ENCODE data around the gene PPP1R2.
"Not testable (repeated sequence)": the region's sequence is repeated elsewhere in the genome, so short reads cannot be mapped to it uniquely, and the experiment has no call there.

PPP1R2 gene

DNA sequence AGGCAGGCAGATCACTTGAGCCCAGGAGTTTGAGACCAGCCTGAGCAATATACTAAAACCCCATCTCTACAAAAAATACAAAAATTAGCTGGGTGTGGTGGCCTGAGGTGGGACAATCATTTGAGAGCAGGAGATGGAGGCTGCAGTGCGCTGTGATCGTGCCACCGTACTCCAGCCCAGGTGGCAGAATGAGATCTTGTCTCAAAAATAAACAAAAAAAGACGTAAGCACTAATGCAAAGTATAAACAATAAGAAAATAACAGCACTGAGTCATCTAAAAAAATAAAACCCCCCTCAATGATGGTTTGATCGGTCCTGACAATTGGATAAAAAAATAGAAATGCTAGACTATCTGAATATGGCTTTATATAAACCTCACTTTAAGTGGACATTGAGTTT, 3.6 kb downstream of the PPP1R2 start:
- no peak for DNase-seq (ENCODE audit: low read depth, low spot score)

DNA sequence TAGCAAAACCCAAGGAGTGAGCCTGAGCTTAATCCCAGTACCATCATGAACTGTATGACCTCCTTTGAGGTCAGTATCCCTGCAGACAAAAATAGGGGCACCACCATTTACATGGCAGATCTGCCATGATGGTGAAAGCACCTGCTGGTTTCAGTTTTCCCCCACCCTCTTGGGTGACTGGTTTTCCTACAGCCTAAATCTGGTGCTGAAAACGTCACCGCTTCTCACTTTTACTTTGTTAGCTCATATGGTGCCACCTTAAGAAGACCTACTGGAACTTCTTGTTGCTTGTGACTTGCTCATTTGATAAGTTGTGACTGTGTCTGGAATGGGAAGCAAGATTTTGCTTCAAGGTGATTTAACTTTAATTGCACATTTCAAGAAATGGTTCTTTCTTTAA, 5.1 kb downstream of the PPP1R2 start:
- DNase-seq (ENCODE audit: low read depth, low spot score): no peak

DNA sequence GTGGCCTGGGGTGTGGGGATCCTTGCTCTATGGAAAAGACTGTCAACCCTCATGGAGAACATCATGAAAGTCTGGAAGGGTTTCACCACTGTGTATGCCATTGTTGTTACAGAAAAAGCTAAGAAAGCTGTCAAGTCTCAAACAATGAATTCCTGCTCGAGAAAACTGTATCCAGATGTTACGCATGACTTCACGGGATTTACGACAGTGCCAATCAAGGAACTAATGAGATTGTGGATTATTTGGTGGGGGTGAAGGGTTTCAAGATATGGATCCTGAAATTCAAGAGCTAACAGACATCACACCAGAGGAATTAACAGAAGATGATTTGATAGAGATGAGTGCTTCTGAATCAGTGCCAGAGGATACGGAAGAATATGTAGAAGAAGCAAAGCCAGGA, 7.8 kb downstream of the PPP1R2 start:
- DNase-seq (ENCODE audit: low read depth, low spot score): no peak

DNA sequence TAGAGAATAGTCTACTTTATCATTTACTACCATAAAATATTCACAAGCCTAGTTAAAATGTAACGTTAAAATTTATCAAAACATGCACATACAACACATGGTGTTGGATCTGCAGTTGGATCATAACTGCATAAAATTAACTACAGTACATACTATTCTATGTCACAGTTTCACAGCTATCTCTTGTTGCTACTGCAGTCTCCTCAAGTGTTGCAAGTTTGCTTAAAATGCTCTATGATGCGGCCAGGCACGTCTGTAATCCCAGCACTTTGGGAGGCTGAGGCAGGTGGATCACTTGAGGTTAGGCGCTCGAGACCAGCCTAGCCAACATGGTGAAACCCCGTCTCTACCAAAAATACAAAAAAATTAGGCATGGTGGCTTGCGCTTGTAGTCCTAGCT, 10.3 kb downstream of the PPP1R2 start:
- no peak for DNase-seq (ENCODE audit: low read depth, low spot score)

DNA sequence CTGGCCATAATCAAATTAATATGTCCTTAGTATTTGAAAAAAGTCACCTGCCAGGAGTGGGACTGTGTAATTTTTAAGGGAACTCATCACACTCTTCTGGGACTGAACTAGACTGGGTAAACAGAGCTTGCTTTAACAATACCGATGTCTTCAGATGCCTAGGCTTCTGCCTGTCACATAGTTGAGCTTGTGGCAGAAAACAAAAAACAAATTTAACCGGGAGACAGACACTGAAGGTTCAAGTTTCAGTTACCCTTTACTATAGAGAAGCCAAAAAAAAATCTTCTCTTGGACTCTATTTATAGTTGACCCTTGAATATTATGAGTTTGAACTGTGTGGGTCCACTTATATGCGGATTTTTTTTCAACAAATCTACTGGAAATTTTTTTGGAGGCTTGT, 10.8 kb downstream of the PPP1R2 start:
- DNase-seq (ENCODE audit: low read depth, low spot score): no peak

DNA sequence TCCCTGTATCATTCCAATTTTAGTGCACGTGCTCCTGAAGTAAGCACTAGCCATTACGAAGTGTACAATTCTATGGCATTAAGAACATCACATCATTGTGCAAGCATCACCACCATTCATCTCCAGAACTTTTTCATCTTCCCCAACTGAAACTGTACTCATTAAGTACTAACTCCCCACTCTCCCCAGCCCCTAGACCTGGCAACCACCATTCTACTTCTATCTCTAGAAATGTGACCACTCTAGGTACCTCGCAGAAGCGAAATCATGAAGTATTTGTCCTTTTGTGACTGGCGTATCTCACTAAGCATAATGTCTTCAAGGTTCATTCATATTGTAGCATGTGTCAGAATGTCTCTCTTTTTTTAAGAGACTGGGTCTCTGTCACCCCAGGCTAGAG, 11.4 kb downstream of the PPP1R2 start:
- DNase-seq (ENCODE audit: low read depth, low spot score): no peak

DNA sequence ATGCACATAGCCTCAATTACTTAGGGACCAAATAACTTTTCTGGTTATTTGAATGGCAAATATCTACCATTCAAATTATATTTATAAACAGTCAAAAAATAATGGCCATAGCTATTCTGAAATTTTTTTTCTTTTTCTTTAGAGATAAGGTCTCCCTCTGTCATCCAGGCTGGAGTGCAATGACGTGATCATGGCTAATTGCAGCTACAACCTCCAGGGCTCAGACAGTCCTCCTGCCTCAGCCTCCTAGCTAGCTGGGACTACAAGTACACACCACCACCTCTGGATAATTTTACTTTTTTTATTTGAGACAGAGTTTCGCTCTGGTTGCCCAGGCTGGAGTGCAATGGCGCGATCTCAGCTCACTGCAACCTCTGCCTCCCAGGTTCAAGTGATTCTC, 16.6 kb downstream of the PPP1R2 start:
- DNase-seq (ENCODE audit: low read depth, low spot score): no peak

DNA sequence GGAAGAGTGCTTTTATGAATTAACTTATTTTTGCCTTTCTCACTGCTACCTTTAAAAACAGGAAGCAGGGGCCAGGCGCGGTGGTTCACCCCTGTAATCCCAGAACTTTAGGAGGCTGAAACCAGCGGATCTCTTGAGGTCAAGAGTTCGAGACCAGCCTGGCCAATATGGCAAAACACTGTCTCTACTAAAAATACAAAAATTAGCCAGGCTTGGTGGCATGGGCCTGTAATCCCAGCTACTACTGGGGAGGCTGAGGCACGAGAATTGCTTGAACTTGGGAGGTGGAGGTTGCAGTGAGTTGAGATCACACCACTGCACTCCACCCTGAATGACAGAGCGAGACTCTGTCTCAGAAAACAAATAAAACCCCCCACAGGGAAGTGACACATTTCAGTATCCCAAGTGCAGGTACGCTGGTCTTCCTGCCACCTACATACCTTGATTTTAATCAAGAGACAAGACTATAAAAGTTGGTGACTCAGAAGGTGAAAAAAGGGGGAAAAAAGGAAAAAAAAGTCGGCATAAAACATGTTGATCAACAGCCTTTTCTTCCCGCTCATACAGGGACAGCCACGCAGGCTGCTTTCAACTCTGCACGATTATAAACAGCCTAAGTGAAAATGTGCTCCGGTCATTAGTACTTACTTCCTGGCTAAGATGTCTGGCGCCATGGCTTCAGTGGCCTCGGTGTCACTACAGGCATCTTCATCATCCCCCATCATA, 18.8 kb downstream of the PPP1R2 start:
- DNase-seq (ENCODE audit: low read depth, low spot score): no peak

DNA sequence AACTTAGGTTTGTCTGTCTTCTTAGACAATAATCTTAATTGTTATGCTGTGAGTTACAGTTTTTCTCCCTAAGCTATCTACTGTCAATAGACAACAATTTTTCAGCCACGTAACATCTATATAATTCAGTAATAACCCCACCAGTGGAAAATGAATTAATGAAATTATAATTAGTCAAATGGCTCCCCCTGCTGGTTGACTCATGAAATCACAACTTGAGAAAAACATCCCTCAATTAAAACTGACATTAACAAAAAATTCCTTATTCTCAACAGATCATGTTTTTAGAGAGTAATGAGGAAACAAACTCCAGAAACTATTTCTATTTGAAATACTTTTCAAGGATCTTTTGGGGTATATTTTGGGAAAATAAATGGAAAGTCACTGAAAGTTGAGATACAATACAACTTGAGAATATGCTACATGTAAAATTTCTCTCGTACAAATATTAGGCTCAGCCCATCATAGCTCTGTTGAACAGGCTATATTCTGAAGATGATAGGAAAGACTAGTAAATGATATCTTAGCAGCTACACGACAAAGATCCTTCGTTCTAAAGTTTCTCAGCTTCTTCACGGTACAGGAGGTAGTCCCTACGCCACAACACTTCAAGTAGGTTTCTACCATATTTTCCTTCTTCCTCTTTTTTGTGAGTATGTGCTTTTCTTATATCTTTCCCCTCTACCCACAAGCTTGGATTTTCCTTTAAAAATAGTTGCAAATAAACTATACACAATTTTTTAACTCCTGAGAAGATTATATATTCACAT, 20.7 kb downstream of the PPP1R2 start:
- no peak for DNase-seq (ENCODE audit: low read depth, low spot score)

DNA sequence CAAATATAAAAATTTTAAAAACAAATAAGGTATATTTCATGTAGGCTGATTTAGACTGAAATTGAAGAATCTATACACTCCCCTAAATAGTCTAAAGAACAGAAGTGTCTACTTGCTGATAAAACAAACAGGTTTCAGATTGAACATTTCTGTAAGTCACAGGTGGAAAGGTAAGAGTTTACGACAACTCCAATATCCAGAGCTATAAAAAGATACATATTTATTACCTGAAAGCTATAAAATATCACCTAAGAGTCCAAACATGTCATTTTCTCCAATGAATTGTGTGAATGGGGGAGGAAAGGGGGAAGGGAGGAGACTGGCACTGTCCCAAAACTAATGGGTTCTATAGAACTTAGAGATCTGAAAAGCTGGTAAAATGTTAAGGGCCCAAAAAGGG, 26.1 kb downstream of the PPP1R2 start:
- DNase-seq (ENCODE audit: low read depth, low spot score): no peak

DNA sequence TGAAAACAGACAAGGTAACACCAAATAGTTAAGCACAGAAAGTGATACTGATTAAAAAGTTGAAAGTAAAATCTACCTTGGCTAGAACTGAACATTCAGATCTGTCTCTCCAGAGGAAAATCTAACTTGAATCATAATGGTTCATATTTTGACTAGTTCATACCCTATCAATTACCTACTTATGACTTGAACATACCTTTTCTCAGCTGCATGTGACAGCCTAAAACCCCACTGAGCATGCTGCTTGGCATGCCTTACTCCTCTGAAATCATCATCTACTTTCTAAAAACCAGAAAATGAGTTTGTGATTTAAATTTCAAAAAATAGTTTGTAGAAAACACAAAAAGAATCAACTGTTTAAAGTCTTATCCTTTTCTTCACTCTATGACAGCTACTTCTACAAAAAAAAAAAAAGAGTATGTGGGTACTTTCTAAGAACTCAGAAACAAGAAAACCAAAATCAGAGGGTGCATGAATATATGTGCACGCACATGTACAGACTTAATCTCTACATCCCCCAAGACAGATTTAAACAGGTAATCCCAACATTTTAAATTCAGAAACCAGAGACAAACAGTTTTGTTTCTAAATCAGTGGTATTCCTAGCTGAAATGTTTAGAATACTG, 28.4 kb downstream of the PPP1R2 start:
- DNase-seq (ENCODE audit: low read depth, low spot score): not testable (repeated sequence)

DNA sequence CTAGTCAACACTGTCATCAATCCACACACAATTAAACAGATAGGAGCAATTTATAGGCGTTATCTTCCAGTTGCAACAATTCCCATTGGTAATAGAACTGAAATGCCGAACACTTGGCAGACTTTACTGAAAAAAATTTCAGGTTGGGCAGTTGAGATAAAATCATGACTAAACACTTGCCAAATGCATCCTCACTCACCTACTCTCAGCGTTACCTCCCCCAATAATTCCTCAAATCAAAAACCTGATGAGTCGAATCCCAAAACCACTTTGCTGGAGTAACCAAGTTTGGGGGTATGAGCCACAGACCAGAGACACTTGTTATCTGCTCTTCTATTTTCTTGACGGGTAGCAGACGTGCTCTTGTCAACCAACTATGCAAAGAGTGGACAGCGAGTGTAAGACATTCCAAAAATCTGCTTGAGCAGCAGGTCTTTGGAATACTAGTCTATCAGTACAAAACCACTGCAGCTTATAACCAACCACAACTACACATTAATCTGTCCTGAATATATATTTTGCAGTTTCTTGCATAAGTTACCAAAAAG, 30.3 kb downstream of the PPP1R2 start:
- DNase-seq (ENCODE audit: low read depth, low spot score): peak; percentile 16

DNA sequence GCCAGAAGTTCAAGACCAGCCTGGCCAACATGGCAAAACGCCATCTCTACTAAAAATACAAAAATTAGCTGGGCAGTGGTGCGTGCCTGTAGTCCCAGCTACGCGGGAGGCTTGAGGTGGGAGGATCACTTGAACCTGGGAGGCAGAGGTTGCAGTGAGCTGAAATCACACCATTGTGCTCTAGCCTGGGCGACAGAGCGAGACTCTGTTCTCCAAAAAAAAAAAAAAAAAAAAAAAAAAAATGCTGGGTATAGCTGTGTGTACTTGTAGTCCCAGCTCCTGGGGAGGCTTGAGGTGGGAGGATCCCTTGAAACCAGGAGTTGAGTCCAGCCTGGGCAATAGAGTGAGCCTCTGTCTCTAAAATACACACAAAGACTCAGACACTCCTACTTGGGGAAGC, 32.0 kb downstream of the PPP1R2 start:
- no peak for DNase-seq (ENCODE audit: low read depth, low spot score)

DNA sequence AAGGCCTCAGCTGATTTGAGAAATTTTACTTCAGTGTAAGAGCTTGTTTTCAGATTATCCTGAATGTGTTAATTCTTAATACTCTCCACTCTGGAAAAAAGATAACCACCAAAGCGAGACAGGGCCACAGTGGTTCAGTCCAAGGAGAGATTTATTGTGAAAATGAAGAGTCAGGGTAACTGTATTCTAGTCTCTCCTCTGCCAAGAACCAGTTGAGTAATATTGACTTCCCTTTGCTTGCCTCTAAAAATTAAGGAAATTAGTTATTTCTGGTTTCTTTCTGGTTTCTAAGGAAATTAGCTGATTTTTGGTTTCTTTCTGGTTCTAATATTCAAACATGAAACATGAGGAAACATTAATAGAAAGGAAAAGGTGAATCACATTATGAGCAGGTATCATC, 34.9 kb downstream of the PPP1R2 start:
- no peak for DNase-seq (ENCODE audit: low read depth, low spot score)

DNA sequence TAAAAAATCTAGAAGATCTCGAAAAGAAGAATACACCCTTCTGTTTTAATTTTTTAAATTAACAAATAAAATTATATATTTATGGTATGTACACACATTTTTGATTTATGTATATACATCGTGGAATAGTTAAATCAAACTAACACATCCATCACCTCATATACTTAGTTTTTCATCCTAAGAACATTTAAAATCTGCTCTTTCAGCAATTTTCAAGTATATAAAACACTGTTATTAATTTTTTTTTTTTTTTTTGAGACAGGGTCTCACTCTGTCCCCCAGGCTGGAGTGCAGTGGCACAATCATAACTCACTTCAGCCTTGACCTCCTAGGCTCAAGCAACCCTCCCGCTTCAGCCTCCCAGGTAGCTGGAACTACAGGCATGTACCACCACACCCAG, 67.5 kb downstream of the PPP1R2 start:
- DNase-seq (ENCODE audit: low read depth, low spot score): no peak

DNA sequence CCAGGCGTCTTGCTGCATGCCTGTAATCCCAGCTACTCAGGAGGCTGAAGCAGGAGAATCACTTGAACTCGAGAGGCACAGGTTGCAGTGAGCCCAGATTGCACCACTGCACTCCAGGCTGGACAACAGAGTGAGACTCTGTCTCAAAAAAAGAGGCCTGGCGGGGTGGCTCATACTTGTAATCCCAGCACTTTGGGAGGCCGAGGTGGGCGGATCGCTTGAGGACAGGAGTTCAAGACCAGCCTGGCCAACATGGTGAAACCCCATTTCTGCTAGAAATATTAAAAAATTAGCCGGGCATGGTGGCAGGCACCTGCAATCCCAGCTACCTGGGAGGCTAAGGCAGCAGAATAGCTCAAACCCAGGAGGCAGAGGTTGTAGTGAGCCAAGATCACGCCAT, 68.0 kb downstream of the PPP1R2 start:
- not testable (repeated sequence) for DNase-seq (ENCODE audit: low read depth, low spot score)

DNA sequence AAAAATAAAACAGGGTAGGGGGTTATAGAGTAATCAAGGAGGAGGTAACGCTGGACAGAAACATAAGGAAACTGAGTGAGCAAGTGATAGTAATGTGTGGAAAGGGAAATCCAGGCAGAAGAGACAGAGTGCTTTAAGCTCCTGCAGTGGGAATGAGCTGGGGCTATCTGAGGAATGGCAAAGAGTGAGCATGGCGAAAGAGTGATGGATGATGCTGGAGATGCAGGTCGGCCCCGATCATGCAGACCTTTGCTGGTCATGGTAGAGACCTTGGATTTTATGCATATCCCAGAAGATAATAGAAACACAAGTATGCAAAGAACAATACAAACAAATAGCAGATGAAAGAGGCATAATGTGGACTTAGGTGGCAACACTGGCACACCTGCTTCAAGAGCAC, 74.3 kb downstream of the PPP1R2 start:
- no peak for DNase-seq (ENCODE audit: low read depth, low spot score)

DNA sequence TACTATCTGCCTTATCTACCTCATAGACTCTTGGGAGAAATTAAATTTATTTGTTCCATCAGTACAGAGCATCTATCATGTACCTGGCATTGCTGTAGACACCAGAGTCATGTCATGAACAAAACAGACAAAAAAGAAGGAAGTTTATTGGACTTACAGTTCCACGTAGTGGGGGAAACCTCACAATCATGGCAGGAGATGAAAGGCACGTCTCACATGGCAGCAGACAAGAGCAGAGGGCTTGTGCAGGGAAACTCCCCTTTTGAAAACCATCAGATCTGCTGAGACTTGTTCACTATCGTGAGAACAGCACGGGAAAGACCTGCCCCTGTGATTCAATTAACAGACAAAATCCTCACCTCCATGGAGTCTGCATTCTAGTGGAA, 74.7 kb downstream of the PPP1R2 start:
- DNase-seq (ENCODE audit: low read depth, low spot score): no peak

DNA sequence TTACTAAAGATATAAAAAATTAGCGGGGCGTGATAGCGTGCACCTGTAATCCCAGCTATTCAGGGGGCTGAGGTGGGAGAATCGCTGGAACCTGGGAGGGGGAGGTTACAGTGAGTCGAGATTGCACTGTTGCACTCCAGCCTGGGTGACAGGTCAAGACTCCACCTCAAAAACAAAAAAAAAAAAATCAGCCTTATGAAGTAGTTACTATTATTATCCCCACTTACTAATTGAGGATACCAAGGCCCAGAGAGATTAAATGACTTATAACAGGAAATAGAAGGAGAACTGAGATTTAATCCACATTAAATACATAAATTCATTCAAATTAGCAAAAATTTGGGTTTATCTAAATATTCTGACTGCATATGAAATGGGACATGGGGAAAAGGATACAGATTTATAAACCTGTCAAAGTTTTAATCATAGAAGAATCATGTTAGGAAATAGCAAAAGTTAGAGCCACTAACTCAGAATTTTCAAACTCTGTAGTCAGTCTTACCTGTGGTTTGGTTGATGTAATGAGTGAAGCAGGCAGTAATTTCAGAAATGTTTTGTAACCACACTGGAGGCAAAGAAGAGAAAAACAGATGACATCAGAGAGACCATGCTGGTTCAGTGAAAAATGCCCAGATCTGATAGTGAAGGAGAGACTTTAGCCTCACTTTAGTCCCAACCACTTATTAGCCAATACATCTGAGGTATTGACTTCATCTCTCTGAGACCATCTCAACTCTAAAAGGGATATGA, 75.3 kb downstream of the PPP1R2 start:
- no peak for DNase-seq (ENCODE audit: low read depth, low spot score)

DNA sequence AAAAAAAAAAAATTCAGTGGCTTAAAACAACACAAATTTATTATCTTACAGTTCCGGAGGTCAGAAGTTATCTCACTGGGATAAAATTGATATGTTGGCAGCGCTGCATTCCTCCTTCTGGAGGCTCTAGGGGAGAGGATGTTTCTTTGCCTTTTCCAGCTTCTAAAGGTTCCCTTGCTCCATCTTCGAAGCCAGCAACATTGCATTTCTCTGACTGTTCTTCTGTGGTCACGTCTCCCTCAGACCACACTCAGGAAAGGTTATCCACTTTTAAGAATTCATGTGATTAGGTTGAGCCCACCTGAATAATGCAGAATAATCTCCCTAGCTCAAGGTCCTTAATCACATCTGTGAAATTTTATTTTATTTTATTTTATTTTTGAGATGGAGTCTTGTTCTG, 76.9 kb downstream of the PPP1R2 start:
- no peak for DNase-seq (ENCODE audit: low read depth, low spot score)

Data from ELF-1 (cell line).